NCI-H2227 (cell line): ENCODE data around the gene C9orf72.
"Not testable (repeated sequence)": the region's sequence is repeated elsewhere in the genome, so short reads cannot be mapped to it uniquely, and the experiment has no call there.

ENCODE experiments used
- DNase-seq: peaks from one replicate; lab custom pipeline; 2025; ENCODE audit not compliant: unreplicated experiment; lab: John Stamatoyannopoulos, UW

C9orf72 gene, protein sequence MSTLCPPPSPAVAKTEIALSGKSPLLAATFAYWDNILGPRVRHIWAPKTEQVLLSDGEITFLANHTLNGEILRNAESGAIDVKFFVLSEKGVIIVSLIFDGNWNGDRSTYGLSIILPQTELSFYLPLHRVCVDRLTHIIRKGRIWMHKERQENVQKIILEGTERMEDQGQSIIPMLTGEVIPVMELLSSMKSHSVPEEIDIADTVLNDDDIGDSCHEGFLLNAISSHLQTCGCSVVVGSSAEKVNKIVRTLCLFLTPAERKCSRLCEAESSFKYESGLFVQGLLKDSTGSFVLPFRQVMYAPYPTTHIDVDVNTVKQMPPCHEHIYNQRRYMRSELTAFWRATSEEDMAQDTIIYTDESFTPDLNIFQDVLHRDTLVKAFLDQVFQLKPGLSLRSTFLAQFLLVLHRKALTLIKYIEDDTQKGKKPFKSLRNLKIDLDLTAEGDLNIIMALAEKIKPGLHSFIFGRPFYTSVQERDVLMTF

DNA sequence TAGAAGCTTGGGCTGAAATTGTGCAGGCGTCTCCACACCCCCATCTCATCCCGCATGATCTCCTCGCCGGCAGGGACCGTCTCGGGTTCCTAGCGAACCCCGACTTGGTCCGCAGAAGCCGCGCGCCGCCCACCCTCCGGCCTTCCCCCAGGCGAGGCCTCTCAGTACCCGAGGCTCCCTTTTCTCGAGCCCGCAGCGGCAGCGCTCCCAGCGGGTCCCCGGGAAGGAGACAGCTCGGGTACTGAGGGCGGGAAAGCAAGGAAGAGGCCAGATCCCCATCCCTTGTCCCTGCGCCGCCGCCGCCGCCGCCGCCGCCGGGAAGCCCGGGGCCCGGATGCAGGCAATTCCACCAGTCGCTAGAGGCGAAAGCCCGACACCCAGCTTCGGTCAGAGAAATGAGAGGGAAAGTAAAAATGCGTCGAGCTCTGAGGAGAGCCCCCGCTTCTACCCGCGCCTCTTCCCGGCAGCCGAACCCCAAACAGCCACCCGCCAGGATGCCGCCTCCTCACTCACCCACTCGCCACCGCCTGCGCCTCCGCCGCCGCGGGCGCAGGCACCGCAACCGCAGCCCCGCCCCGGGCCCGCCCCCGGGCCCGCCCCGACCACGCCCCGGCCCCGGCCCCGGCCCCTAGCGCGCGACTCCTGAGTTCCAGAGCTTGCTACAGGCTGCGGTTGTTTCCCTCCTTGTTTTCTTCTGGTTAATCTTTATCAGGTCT lies at the start of gene C9orf72:
Gene C9orf72 (minus strand): TSS at position 564 of the 716 bp plus-strand sequence. CDS start 6,361 bp downstream, outside the sequence.
- peak; percentile 76 for DNase-seq

DNA sequence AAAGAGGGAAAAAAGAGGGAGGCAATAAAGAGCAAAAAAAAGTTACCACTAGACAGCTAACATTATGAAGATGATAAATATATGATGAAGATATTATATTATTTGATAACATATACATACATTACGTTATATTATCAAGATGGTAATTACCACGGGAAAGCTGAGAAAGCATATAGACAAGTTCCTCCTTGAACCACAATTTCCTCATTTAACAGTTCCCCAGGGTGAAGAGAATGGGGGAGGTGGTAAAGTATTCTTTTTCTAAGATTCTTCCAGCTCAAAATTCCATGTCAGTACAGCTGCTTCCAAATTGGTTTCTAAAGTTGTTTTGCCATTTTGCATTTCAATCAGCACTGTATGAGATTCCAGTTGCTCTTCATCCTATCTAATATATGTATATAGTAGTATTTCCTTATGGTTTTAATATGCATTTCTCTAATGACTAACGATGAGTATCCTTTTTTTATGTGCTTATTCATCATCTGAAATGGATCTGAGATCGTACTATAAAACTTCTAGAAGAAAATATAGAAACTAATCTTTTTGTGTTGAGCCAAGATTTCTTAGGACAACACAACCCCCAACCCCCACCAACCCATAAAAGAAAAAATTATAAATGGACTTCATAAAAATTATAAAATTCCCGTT lies 49.5 kb upstream of the C9orf72 start:
- no peak for DNase-seq

DNA sequence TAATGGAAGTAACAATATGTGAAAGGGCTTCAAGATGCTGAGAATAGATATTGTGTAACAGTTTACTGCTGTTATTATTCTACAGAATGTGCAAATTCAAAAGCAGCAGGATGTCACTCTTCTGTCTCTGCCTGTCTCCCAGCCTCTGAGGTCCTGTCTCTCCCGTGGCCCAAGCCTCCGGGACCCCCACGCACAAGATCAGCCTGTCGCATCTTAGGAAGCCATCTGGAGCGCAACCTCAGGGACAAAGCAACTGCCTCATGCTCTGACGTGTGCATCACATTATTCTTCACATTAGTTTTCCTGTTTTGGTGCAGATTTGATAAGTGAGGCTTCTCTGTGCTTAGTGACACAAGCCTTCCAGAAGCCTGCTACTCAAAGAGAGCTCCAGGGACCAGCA lies 46.5 kb upstream of the C9orf72 start:
- DNase-seq = no peak

DNA sequence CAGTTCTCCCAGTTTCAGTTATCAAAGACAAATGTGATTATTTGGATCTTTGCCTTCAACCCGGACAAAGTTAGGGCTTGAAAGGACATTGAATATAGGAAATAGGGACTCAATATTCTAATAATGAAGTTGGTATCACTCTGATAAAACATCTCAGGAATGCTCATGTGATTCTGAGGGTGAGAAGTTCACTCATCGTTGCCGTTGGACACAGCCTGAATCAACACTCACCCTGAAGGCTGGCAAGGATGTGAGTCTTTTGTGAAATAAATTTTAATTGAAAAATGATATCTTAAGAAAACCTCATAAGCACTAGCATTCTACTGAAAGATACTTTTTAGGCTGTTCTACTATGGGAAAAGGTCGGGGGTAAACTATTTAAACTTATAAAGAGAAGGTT lies 44.8 kb upstream of the C9orf72 start:
- no peak for DNase-seq

DNA sequence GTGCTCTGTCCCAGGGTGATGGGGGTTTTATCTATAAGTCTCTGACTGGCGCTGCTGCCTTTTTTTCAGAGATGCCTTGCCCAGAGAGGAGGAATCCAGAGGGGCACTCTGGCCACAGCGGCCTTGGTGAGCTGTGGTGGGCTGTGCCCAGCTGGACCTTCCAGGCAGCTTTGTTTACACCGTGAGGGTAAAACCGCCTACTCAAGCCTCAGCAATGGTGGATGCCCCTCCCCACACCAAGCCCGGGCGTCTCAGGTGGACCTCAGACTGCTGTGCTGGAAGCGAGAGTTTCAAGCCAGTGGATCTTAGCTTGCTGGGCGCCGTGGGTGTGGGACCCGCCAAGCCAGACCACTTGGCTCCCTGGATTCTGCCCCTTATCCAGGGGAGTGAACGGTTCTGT lies 41.3 kb upstream of the C9orf72 start:
- no peak for DNase-seq

DNA sequence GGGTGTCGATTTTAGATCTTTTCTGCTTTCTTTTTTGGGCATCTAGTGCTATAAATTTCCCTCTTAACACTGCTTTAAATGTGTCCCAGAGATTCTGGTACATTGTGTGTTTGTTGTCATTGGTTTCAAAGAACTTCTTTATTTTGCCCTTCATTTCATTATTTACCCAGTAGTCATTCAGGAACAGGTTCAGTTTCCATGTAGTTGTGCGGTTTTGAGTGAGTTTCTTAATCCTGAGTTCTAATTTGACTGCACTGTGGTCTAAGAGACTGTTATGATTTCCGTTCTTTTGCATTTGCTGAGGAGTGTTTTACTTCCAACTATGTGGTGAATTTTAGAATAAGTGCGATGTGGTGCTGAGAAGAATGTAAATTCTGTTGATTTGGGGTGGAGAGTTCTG lies 38.8 kb upstream of the C9orf72 start:
- not testable (repeated sequence) for DNase-seq

DNA sequence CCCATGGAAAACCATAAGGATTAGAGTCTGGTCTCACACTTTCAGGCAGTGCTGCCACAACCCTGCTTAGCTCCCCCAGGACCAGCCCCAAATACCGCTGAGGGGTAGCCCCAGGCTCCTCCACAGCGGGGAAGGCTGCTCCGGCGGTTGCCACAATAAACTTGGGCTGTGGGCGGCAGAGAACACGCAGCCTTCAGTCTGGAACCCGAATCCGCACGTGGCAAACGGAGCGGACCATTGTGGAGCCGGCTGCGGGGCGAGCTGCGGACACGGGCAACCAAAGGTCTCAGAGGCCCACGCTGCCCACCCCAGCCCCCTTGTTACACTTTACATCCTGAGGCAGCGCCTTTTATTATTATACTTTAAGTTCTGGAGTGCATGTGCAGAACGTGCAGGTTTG lies 37.3 kb upstream of the C9orf72 start:
- DNase-seq = no peak

DNA sequence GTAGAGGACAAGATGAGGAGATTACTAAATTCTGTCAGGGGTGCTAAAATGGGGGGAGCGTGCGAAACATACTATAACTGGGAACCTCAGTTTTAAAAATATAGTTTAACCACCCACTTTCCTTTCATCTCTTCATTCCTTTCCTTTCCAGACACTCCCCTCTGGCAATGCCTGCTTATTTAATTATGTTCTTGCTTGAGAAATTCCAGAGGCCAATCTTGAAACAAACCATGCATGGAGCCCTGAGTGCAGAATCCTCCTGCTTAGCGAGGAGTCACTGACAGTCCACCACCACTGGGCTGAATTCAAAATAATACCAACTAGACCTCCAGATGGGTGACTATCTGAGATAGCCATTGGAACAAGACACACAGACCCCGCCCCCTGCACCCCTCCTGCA lies 29.7 kb upstream of the C9orf72 start:
- no peak for DNase-seq

DNA sequence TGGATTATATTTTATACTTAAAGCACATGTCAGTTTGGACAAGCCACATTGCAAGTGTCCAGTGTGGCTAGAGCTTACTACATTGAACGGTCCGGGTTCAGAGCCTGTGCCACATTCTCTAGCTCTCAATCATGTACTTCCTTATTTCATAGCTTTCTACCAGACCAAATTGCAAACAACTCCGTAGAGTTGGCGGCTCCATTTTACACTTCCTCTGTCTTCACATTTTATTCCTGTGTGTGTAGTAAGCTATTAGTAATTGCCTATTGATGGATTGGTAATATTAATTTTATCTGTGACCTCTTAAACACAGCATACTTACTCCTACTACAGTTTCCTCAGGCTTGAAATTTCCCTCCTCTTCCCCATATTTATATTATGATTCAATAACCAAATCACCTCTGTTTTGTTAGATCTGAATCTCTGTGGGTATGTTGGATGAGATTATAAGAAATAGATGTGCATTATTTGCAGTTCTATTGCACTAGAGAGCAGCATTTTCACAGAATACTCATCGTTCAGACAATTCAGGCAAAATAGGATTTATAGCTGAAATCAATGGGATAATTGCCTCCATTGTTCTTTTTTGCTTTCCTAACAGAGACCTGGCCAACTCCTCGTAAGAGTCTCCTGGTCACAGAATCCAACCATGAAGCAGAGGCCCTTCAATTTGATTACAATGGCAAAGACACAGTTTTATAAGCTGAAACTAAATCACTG lies 29.0 kb upstream of the C9orf72 start:
- no peak for DNase-seq

DNA sequence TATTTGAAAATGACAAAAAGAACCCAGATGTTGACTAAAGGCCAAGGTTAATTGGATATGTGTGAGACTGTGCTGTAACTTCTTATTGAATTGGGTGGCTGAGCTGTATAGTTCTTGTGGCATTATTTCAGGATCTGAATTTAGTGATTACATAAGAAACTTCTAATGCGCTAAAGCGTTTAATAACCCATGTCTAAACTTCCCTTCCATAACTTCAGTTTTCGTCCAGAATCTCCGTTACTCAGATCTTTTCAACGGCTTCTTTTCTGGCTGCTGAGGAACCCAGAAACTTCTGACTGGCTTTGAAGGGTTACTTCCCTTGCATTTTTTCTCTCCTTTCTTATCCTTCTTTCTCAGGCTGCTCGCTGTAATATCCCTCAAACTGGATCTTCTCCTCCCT lies 28.1 kb upstream of the C9orf72 start:
- no peak for DNase-seq

DNA sequence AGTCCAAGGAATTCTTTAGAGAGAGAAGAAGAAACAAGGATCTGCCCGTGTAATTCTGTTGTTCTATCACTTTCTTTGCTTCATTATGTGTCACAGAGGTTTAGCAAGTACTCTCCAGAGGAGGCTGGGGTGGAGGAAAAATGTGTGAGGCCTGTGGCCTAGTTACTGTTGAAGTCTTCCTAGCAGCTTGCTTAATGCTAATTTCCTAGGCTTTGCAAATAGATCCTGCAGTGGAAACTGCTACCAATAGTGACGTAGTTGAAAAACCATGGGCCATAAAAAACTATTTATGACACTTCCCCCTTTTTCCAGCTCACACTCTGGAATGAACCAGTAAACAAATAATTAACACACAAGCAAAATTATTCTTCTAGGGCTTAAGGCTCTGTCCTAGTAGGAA lies 27.0 kb upstream of the C9orf72 start:
- DNase-seq = no peak

DNA sequence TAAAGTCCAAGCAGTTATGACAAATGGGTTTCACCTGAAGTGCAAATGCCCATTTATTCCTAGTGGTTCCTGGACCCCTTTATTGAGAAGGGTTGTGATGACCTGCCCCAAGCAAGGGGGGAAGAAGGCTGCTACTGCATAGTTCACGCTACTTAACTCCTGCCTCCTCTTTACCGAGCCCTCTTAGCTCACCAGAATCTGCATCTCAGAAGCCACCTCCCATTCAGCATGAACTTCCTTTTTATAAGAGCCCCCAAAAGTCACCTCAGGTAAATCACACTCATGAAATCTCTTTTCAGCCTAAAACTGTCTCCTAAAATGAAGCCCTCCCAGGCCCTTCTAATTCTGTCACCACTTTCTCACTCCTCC lies 26.6 kb upstream of the C9orf72 start:
- DNase-seq = no peak

DNA sequence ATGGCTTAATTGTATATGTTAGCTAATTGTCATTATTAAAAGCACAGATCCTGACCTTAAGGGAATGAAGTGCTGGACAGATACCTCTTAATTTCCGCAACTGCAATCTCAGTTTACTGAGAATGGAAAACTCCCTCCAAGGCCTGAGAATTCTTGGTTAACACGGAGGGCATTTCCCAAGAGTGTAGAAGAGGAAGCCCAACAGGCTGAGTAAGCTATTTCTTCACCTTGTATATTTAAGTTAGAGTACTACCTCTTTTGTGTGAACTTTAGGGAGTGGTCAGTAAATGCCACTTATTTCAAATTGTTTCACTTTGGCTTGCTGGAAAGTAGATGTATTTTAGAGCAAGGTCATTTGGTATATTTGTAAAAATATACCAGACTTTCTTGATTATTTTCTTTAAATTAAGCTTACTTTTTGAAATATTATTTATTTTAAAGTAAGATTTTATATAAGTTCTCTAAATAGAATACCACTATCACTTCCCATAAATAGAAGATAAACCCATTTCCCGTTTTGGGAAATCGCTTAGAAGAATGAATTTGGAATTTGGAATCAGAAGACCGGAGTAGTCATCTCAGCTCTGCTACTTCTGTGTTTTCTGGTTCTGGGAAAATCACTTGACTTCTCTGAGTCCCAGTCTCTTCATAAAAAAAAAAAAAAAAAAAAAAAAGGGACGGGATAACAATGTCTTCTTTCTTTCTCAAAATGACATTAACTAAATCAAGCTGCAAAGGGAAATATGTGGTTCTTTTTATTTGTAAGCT lies 26.0 kb upstream of the C9orf72 start:
- DNase-seq = no peak

DNA sequence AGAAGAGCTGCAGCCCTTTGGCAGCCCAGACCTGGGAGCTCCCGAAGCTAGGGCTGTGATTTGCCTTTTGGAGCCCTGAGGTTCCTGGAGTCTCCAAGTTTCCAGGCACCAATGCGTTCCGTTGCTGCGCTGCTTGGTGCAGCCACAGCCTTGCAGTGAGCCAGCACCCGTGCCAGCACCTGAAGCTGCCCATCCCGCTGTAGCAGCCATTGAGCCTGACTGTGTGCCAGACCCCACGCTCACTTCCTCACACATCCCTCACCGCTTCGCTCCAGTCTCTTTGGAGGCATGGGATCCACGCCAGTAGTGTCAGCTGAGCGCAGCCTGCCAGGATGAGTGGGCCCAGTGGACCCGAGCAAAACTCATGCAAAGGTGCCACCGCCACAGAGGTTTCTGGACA lies 22.5 kb upstream of the C9orf72 start:
- no peak for DNase-seq

DNA sequence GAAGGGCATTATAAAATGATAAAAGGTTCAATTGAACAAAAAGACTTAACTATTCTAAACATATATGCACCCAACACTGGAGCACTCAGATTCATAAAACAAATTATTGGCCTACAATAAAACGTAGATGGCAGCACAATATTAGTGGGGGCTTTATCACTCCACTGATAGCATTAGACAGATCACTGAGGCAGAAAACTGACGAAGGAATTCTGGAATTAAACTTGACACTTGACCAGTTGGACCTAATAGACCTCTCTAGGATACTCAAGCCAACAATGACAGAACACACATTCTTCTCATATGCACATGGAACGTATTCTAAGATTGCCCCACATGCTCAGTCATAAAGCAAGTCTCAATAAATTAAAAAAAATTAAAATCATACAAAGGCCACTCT lies 18.4 kb upstream of the C9orf72 start:
- DNase-seq = no peak

DNA sequence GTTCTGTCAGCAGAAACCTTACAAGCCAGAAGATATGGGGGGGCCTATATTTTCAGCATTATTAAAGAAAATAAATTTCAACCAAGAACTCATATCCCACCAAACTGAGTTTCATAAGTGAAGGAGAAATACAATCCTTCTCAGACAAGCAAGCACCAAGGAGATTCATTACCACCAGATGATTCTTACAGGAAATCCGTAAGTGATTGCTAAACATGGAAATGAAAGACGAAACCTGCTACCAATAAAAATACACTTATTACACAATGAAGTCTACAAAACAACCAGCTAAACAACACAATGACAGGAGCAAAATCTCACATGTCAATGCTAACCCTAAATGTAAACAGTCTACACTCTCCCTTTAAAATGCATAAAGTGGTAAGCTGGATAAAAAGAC lies 17.8 kb upstream of the C9orf72 start:
- no peak for DNase-seq

DNA sequence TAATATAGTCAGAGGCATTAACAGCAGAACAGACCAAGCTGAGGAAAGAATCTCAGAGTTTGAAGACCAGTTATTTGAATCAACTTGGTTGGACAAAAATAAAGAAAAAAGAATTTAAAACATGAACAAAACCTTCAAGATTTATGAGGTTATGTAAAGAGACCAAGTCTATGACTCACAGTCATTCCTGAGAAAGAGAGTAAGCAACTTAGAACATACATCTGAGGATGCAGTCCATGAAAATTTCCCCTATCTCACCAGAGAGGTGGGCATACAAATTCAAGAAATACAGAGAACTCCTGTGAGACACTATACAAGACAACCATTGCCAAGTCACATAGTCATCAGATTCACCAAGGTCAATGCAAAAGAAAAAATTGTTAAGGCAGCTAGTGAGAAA lies 17.4 kb upstream of the C9orf72 start:
- no peak for DNase-seq

DNA sequence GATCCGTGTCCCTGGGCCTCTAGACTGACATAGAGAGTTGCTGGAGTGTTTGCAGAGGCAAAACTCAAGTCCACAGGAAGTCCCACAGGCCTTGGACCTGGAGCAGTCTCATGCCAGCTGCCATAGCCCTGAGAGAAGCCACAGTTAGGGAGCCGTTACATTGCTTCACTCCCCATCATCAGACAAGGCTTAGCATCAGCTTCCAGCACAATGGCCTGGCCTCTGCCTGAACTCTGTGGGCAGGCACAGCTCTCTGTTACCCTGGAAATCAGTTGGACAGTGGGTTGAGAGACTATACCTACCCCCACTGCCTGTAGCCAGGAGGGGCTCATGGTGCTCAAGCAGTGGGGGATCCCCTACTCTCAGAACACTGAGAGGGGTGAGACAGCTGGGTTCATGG lies 16.2 kb upstream of the C9orf72 start:
- DNase-seq = no peak

DNA sequence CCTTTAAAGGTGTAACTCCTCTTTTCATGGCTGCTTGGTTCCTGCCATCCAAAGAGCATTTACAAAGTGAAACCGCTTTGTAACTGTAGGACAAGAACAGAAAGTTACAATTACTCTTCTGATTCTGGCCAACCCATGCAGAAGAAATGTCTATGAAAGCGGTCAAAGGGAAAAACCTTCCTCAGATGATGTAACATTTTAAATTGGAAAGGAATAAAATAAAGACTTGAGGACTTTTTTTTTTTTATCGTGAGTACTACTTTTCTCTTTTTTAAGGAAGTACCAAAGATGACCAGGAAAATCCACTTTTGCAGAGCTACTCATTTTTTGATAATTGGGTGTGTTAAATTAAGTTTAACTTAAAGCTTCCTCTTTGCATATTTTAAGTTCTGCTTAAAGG lies 13.0 kb upstream of the C9orf72 start:
- no peak for DNase-seq

DNA sequence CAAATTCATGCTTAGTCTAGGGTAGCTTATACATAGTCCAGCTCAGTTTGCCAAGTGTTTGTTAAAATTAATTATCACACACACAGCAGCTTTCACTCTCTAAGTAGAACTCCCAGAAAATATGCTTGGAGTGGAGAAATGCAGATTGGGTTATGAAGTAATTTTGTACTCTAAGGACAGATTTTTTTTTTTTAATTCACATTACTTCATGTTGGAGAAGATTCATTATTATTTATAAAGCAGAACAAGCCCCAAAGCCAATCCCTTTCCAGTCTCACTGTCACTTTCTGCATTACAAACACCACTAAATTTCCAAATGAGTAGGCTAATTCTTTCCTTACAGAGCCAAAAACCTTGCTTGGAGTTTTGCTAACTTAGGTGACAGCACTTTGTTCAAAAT lies 11.7 kb upstream of the C9orf72 start:
- DNase-seq = no peak

DNA sequence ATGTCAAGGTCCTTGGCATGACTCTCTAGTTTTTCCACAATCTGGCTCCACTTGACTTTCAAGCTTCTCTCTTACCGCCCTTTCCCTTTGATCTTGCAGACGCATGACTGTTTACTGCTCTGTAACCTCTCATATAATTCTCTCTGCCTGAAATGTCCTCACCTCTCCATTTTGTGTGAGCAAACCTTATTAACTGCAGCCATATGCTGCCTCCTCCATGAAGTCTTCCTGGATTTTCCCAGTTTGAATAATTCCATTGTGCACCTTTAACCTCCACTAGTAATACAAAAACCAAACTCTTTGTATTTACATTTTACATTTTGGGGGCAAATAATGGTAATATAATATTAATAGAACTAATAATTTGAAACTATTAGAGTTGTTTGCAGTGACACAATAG lies 9.5 kb upstream of the C9orf72 start:
- DNase-seq = no peak
